Measurements from ENCODE around the gene BGN. TPM values are rescaled to one million over a fixed set of nuclear protein-coding genes. Genes with fewer than 3 reads are reported as not detected.

Gene BGN
- total RNA-seq, 2 donors from 2014 or later, result 1,777 to 1,907 TPM

GRCh38 chrX:153446950-153447580, 47.7 kb upstream of the BGN start:
- Histone ChIP-seq H3K27ac (no peak overlapping the region), H3K36me3 (no peaks in the 10 kb centered on the region), H3K4me1 (ENCODE audit: control insufficient read depth in 1 of 2, low read depth in 2 of 2) (no peaks in the 10 kb centered on the region), H3K4me3 (no peak overlapping the region), H3K9me3 (no peaks in the 10 kb centered on the region), H3K27me3 (replicated peaks; ENCODE audit: insufficient read depth) (no peaks in the 10 kb centered on the region)
- DNase-seq (ENCODE audit: low spot score), result no peak
- no peak for ATAC-seq (ENCODE audit: insufficient number of reproducible peaks, low FRiP score, low read depth)
- no peak for TF ChIP-seq CTCF (IDR thresholded peaks at IDR 0.05)

- no peaks in the 10 kb centered on the region for H3K27me3 ChIP-seq (replicated peaks; ENCODE audit: insufficient read depth)
- DNase-seq (ENCODE audit: low spot score), result no peak
- no peak overlapping the region for H3K4me3 ChIP-seq
Measured at GRCh38 chrX:153447581-153447960, 47.2 kb upstream of the BGN start.

GRCh38 chrX:153448556-153449367, 46.0 kb upstream of the BGN start:
- no peak for TF ChIP-seq CTCF (IDR thresholded peaks at IDR 0.05)
- ATAC-seq (ENCODE audit: insufficient number of reproducible peaks, low FRiP score, low read depth), result no peak
- H3K36me3 ChIP-seq, result no peaks in the 10 kb centered on the region
- no peaks in the 10 kb centered on the region for H3K4me1 ChIP-seq (ENCODE audit: control insufficient read depth in 1 of 2, low read depth in 2 of 2)
- no peaks in the 10 kb centered on the region for H3K9me3 ChIP-seq
- H3K27me3 ChIP-seq (replicated peaks; ENCODE audit: insufficient read depth), result no peaks in the 10 kb centered on the region
- no peak overlapping the region for H3K27ac ChIP-seq
- no peak overlapping the region for H3K4me3 ChIP-seq
- DNase-seq (ENCODE audit: low spot score), result no peak

More at GRCh38 chrX:153447581-153447960, 47.2 kb upstream of the BGN start:
- no peak for ATAC-seq (ENCODE audit: insufficient number of reproducible peaks, low FRiP score, low read depth)
- no peaks in the 10 kb centered on the region for H3K4me1 ChIP-seq (ENCODE audit: control insufficient read depth in 1 of 2, low read depth in 2 of 2)
- no peaks in the 10 kb centered on the region for H3K9me3 ChIP-seq
- no peaks in the 10 kb centered on the region for H3K36me3 ChIP-seq
- no peak for TF ChIP-seq CTCF (IDR thresholded peaks at IDR 0.05)
- H3K27ac ChIP-seq, result no peak overlapping the region

GRCh38 chrX:153449368-153450113, 45.2 kb upstream of the BGN start:
- Histone ChIP-seq H3K27me3 (replicated peaks; ENCODE audit: insufficient read depth) (no peaks in the 10 kb centered on the region), H3K4me3 (no peak overlapping the region), H3K9me3 (no peaks in the 10 kb centered on the region), H3K27ac (no peak overlapping the region), H3K4me1 (ENCODE audit: control insufficient read depth in 1 of 2, low read depth in 2 of 2) (no peaks in the 10 kb centered on the region), H3K36me3 (no peaks in the 10 kb centered on the region)
- TF ChIP-seq CTCF (IDR thresholded peaks at IDR 0.05), result no peak
- no peak for DNase-seq (ENCODE audit: low spot score)
- no peak for ATAC-seq (ENCODE audit: insufficient number of reproducible peaks, low FRiP score, low read depth)

All from thoracic aorta (tissue), 2 donors.